Activated gamma-delta T cell treated with anti-CD3 and anti-CD28 coated beads, Interleukin-2, amount 50 U/mL, for 16 hours (primary cell): ENCODE data around the gene RFNG.

Experiments
- DNase-seq: peaks from one replicate; pipeline ENCODE4 v3.0.0-alpha.2; 2020; ENCODE audit warnings: low read depth

RFNG gene

DNA sequence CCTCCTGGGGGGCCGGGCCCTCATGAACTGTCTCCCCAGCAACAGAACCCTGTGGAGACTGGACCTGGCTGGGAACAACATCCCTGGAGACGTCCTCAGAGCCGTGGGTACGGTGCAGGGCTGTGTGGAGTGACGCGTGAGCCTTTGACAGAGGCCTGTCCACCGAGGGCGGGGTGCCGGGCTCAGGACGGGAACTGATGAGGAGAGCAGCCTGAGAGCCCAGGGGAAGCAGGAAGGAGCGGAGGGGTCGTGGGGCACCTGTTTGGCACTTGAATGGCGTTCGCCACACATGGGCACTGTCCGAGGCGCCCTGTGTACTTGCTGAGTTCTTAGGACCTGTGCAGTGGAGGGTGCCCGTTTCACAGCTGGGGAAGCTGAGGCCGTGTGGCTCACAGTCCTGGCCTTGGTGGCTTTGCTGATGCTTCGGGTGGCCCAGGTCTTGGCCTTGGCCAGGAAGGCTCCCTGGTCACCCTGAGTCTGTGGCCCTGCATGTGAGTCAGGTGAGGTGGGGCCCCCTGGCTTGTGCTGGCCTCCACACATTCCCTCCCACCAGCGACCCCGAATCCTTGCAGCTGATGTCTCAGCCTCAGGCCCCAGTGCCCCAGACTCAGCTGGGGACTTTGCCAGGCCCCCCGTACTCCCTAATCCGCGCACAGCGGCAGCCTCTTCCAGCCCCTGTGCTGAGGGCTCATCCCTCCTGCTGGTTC lies 26.1 kb downstream of the RFNG start:
- no peak for DNase-seq

- DNase-seq, result no peak
Observed at GRCh38 chr17:82024859-82025258, 26.8 kb downstream of the RFNG start.

DNA sequence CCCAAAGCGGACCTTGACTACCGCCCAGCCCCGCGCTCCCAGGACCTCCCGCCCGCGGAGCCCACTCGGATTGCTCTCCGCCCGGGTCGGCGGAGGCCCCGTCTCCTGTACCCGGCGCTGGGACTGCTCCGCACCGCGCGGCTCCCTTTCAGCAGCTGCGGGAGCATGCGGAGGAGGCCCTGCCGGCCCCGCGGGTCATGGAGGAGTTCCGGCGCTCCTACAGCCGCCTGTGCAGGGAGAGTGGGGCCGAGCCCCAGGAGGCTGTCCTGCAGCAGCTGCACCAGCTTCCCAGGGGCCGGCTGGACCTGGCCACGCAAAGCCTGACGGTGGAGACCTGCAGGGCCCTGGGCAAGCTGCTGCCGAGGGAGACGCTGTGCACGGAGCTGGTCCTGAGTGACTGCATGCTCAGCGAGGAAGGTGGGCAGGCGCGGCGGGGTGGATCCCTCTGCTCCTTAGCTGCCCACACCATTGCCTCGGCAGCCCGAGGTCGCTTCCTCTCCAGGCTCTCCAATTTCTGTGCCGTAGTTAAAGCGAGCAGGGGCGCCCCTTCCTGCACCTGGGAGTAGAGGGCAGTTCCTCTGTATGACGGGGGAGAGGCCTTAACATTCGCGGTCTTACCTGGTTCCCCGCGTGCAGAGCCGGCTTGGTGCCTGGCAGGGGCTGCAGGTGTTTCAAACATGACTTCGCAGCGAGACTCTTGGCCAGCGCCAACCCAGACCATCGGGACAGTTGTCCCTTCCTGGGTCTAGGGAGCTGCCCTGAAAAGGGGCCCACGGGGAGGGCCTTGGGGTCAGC lies 28.0 kb downstream of the RFNG start:
- no peak for DNase-seq

- DNase-seq, result peak; percentile 100
Observed at GRCh38 chr17:82022981-82023446, 28.6 kb downstream of the RFNG start, which contains the start of gene LRRC45. LRRC45 (plus strand) TSS chr17:82023305; CDS start chr17:82023644, 339 bp downstream.

DNA sequence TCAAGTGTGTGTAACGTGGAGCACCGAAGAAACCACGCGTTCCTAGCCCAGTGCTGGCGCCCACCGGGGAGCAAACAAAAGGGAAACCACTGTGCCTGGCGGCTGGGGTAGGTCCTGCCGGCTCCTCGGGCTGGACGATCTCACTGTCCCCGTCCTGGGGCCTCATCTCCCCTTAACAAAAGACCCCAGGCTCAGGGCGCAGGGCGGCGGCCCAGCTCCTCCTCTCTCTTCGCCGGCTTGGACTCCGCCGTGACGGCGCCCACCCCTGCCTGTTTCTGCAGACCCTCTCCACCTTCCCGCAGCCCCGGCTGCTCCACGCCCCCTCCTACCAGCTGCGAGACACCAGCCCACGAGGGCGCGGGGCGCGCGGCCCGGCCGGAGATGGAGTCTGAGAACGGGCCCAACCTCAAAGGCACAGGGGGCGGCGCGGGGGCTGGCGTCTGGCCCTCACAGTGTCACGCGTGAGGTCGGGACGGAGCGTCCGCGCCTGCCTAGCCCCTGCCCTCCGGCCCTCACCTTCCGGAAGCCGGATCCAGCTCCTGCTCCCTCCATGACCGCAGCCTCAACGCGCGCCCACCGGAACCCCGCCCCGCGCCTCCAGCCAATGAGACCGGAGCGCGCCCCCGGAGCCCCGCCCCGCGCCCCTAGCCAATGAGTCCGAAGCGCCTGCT lies 29.2 kb downstream of the RFNG start, which contains the start of gene CENPX:
Gene CENPX, minus strand, starts transcription at position 569 of the 671 bp plus-strand sequence. Its CDS starts 17 bp downstream, at position 552.
- no peak for DNase-seq

DNA sequence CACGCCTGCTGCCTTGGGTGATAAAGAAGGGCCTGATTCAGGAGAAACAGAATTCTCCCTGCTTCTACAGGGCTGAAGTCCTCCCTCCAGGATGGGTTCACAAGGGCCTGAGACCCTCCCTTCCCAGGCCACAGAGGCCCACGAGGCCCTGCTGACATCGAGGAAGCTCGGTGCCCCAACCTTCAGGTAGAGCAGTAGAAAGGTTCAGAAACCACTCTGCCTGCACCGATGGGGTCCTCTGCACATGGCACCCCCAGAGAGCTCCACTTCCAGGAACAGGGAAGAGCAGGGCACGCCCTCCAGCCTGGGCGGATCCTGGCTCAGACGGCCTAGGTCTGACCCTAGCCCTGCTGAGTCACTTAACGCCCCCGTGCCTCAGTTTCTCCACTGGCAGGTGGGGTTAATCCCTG lies 29.7 kb downstream of the RFNG start:
- DNase-seq, result no peak

GRCh38 chr17:82021107-82021899 lies 30.3 kb downstream of the RFNG start:
- DNase-seq, result no peak

DNA sequence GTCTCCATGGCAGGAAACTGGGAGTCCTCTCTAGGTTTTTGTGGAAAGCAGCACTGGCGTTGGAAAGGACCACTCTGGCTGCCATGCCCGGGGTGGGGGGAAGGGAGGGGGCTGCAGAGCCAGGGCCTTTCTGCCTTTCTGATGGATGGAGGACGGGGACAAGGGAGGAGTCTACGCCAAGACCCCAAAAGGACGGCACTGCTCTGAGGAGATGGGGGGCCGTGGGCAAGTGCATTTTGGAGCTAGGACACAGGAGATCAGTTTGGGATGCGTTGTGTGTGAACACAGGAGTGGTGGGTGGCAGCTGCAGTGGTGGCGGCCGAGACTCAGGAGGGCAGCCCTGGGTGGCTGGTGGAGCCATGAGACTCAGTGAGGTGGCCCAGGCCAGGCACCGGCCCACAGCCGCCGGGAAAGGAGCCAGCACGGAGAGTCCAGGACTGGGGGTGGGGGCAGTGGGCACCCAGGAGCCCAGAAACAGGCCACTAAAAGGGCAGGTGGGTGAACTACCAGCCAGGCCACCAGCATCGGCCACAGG lies 31.0 kb downstream of the RFNG start:
- DNase-seq, result no peak

- DNase-seq, result peak; percentile 39
Observed at GRCh38 chr17:82019690-82020571, 31.7 kb downstream of the RFNG start.

- DNase-seq, result no peak
Observed at GRCh38 chr17:82018989-82019689, 32.5 kb downstream of the RFNG start.

DNA sequence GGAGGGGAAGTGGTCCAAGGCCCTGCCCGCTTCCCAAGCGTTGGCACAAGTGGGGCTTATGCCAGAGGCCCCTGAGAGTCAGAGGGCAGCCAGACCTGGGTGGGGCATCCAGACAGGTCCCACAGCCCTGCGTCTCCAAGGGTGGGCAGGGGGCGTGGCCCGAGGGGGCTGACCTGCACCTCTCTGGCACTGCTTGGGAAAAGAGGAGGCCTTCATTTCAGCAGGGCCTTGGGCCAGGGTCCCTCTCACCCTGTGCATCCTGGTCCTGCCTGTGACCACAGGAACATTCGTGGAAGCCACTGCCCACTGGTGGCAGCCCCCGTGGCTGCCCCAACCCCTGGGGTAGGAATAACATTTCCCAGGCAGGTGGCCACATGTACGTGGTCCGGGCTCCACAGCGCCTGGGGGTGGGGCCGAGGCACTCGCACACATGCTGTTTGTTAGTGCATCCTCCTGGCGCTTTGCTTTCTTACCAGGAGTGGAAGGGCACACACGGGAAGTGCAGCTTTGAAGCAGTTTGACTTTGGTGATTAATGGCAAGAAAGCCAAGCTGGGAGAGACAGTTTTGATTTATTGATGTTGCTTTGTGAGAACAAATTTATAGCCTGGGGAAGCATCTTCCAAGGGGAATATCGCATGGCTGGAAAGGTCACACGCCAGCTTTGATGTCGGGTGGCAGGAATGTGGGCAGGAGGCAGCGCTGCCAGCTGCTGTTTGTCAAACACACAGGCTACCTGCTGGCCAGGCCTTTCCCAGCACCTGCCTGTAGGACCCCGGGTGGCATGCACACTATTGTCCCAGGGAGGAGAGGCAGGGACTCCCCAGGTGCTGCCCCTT lies 33.2 kb downstream of the RFNG start:
- DNase-seq, result no peak

DNA sequence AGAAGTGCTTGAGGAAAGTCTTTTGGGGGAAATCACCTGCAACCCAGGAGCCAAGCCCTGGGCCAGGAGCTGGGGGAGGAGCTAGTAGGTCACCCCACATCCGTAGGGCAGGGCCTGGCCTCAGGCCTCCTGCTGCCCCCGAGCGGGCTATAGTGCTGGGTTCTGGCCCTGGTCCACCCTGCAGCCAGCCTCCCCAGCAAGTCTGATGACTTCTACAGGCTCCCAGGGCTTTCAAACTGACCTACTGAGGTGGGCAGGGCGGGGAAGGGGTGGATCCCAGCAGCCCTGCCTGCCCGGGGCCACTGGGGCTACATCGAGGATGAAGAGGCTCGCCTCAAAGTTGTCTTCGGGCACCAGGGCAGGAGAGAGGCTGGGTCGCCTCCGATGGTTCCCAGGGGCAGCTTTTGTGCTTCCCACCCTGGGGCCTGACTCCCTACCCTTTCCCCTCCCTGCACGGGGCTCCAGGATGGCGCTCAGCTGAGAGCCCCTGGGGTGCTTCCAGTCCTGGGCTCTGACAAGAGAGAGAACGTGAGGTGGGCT lies 33.9 kb downstream of the RFNG start:
- DNase-seq, result no peak

DNA sequence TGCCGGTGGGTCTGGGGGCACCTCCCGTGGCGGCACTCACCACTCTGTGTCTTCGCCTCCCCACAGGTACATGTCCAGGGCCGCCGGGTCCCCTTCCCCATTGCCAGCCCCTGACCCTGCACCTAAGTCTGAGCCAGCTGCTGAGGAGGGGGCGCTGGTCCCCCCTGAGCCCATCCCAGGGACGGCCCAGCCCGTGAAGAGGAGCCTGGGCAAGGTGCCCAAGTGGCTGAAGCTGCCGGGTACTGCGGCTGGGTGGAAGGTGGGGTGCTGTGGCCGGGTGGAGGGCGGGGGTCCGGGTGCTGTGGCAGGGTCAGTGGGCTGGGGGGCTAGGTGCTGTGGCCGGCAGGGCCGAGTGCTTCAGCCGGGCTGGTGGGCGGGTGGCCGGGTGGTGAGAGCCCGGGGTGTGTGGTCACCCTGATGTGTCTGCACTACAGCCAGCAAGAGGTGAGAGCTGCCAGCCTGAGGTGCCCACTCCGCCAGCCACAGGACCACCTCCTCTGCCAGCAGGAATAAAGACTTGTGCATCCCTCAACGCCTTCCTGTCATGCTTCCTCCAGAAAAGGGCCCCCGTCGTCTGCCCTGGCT lies 34.6 kb downstream of the RFNG start:
- DNase-seq, result no peak

DNA sequence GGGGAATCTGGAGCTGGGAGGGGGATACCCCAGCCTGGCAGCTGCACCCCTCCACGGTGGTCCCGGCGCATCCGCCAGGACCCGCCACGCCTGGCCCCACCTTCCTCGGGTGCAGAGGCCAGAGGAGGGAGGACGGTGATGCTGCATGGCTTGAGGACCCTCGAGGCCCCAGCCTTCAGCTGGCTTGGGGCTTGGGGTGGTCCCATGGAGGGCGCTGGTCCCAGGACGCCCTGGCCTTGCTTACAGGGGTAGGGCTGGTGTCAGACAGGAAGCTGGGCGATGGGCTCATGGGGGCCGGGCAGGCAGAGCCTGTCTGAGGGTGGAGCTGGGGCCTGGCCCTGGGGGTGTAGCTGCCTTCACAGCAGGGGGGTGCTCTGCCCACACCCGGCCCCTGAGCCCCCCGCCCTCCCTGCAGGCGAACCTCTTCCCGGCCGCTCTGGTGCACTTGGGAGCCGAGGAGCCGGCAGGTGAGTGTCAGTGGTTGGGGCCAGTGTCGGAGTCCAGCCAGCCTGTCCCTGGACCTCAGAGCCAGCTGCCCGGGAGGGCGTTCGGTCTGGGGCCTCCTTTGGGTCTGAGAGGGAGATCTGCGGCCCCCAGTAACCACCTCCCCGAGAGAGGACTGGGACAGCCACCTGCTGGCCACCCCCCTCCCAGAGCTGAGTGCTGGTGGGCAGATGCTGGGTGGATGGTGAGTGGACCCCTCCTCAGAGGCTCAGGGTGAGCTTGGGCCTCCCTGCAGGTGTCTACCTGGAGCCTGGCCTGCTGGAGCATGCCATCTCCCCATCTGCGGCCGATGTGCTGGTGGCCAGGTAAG lies 35.3 kb downstream of the RFNG start:
- DNase-seq, result no peak

- no peak for DNase-seq
Observed at GRCh38 chr17:82015311-82015971, 36.2 kb downstream of the RFNG start.

DNA sequence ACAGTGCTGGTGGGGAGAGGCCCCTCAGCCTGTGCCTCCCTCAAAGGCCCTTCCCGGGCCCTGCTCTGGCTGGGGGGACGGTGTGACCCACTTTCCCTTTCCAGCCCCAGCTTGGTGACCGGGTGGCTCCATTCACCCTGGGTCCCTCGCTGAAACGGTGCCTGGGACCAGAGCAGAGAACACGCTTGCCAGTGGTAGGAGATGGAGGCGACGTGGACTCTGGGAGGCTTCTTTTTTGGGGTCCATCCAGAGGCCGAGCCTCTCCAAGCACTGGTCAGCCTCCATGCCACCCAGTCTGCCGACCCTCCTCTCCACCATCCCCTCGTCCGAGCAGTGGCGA lies 36.7 kb downstream of the RFNG start:
- no peak for DNase-seq

DNA sequence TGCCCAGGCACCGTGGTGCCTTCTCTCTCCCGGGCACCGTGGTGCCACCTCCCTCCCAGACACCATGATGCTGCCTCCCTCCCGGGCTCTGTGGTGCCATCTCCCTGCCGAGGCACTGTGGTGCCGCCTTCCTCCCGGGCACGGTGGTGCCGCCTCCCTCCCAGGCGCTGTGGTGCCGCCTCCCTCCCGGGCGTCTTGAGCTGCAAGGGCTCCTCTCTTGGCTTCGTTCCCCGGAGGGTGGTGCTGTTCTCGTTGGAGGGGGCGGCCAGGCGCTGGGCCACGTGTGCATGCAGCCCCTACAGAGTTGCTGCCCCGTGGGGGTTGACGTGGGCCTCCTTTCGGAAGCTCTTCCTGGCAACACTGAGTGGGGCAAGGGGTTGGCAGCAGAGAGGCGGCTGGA lies 37.2 kb downstream of the RFNG start:
- DNase-seq, result no peak
